ENCODE results near the gene CHPF. TPM values are rescaled to one million over a fixed set of nuclear protein-coding genes. Genes with fewer than 3 reads are reported as not detected.

Gene CHPF
- polyA plus RNA-seq, 4 donors: 8.7 to 96.1 (median 50.4) TPM

GRCh38 chr2:219494952-219495530 is 48.6 kb downstream of the CHPF start:
- Histone ChIP-seq H3K9me3 (ENCODE audit: control insufficient read depth in 2 of 2, insufficient read depth in 1 of 2, low read depth in 1 of 2, low read length in 1 of 2) (no peaks in the 10 kb centered on the region), H3K4me1 (ENCODE audit: control insufficient read depth in 3 of 3, insufficient read depth in 2 of 3, low read depth in 1 of 3, low read length in 2 of 3) (peaks cover 3 to 39% (median 4%) of the 10 kb centered on the region in 3 donors), H3K36me3 (ENCODE audit: control insufficient read depth in 3 of 3, insufficient read depth in 2 of 3, low read depth in 1 of 3, low read length in 3 of 3) (peaks cover 0 to 7% (median 0%) of the 10 kb centered on the region in 3 donors), H3K27ac (ENCODE audit: low read depth in 1 of 3, low read length in 2 of 3) (no peak overlapping the region), H3K4me3 (ENCODE audit: low read depth in 1 of 3, low read length in 3 of 3) (no peak overlapping the region), H3K27me3 (ENCODE audit: control insufficient read depth in 3 of 3, insufficient read depth in 3 of 3, low read length in 3 of 3) (peaks cover 0 to 73% (median 10%) of the 10 kb centered on the region in 3 donors)
- 15 to 29% (median 18%) methylated on average over 10 of the region's 10 CpGs for WGBS, 3 donors
- DNase-seq (no peak), FAIRE-seq (no peak)

- Histone ChIP-seq H3K36me3 (ENCODE audit: control insufficient read depth in 3 of 3, insufficient read depth in 2 of 3, low read depth in 1 of 3, low read length in 3 of 3) (peaks cover 0 to 11% (median 0%) of the 10 kb centered on the region in 3 donors), H3K9me3 (ENCODE audit: control insufficient read depth in 2 of 2, insufficient read depth in 1 of 2, low read depth in 1 of 2, low read length in 1 of 2) (no peaks in the 10 kb centered on the region), H3K27ac (ENCODE audit: low read depth in 1 of 3, low read length in 2 of 3) (no peak overlapping the region), H3K4me3 (ENCODE audit: low read depth in 1 of 3, low read length in 3 of 3) (no peak overlapping the region), H3K4me1 (ENCODE audit: control insufficient read depth in 3 of 3, insufficient read depth in 2 of 3, low read depth in 1 of 3, low read length in 2 of 3) (peaks cover 0 to 27% (median 0%) of the 10 kb centered on the region in 3 donors), H3K27me3 (ENCODE audit: control insufficient read depth in 3 of 3, insufficient read depth in 3 of 3, low read length in 3 of 3) (peaks cover 0 to 77% (median 13%) of the 10 kb centered on the region in 3 donors)
- no peak for DNase-seq
- WGBS, 3 donors: 84 to 92% (median 91%) methylated on average over 5 of the region's 5 CpGs
- FAIRE-seq: no peak
Measured at GRCh38 chr2:219493086-219493485, 50.5 kb downstream of the CHPF start.

DNA sequence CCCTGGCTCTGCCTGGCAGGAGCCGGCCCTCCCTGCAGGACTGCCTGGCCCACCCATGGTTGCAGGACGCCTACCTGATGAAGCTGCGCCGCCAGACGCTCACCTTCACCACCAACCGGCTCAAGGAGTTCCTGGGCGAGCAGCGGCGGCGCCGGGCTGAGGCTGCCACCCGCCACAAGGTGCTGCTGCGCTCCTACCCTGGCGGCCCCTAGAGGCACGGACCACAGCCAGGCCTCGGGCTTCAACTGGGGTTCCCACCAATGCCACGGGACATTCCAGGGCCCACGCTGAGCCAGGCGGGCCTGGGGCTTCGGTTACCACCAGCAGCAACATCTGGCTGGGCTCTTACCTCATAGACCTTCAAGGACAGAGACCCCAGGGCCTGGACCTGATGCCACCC is 51.0 kb downstream of the CHPF start:
- no peak overlapping the region for H3K4me3 ChIP-seq (ENCODE audit: low read depth in 1 of 3, low read length in 3 of 3)
- H3K27me3 ChIP-seq (ENCODE audit: control insufficient read depth in 3 of 3, insufficient read depth in 3 of 3, low read length in 3 of 3): peaks cover 0 to 77% (median 13%) of the 10 kb centered on the region in 3 donors
- no peak for DNase-seq

DNA sequence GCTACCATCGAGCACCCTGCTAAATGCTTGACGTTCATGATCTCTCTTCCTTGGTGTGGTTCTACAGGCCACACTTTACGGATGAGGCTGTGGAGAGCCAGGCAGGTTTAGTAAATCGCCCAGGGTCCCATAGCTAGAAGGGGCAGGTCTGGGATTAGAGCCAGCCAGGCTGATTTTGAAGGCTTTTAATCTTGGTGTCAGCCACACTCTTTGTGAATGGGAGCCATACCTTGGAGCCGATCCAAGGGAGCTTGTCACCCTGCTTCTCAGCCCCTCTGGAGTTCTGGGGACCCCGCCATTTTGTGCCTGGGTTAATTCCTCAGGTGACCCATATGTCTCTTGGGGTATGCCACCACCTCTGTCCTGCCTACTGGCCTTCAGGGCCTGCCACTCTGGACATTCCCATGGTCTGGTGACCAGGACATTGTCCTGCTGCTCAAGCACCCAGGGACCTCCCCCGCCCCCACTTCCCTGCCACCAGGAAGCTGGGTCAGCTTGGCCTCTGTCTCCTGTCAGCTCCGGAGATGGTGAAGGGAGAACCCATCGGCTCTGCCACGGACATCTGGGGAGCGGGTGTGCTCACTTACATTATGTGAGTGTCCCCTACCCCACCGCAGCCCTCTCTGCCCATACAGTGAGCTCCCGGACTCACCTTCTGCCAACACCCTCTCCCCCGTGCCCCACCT is 52.2 kb downstream of the CHPF start:
- H3K27me3 ChIP-seq (ENCODE audit: control insufficient read depth in 3 of 3, insufficient read depth in 3 of 3, low read length in 3 of 3): peaks cover 0 to 77% (median 19%) of the 10 kb centered on the region in 3 donors
- DNase-seq (no peak), FAIRE-seq (no peak)
- peaks cover 0 to 11% (median 0%) of the 10 kb centered on the region in 3 donors for H3K36me3 ChIP-seq (ENCODE audit: control insufficient read depth in 3 of 3, insufficient read depth in 2 of 3, low read depth in 1 of 3, low read length in 3 of 3)
- H3K9me3 ChIP-seq (ENCODE audit: control insufficient read depth in 2 of 2, insufficient read depth in 1 of 2, low read depth in 1 of 2, low read length in 1 of 2): no peaks in the 10 kb centered on the region
- H3K27ac ChIP-seq (ENCODE audit: low read depth in 1 of 3, low read length in 2 of 3): no peak overlapping the region
- H3K4me3 ChIP-seq (ENCODE audit: low read depth in 1 of 3, low read length in 3 of 3): no peak overlapping the region
- peaks cover 0 to 14% (median 0%) of the 10 kb centered on the region in 3 donors for H3K4me1 ChIP-seq (ENCODE audit: control insufficient read depth in 3 of 3, insufficient read depth in 2 of 3, low read depth in 1 of 3, low read length in 2 of 3)
- WGBS, 3 donors: 74 to 79% (median 79%) methylated on average over 14 of the region's 14 CpGs

More for the DNA sequence above, 51.0 kb downstream of the CHPF start:
- no peaks in the 10 kb centered on the region for H3K9me3 ChIP-seq (ENCODE audit: control insufficient read depth in 2 of 2, insufficient read depth in 1 of 2, low read depth in 1 of 2, low read length in 1 of 2)
- no peak for FAIRE-seq
- H3K4me1 ChIP-seq (ENCODE audit: control insufficient read depth in 3 of 3, insufficient read depth in 2 of 3, low read depth in 1 of 3, low read length in 2 of 3): peaks cover 0 to 21% (median 0%) of the 10 kb centered on the region in 3 donors
- 54 to 63% (median 59%) methylated on average over 20 of the region's 20 CpGs for whole genome bisulfite sequencing, 3 donors
- H3K27ac ChIP-seq (ENCODE audit: low read depth in 1 of 3, low read length in 2 of 3): no peak overlapping the region
- peaks cover 0 to 11% (median 0%) of the 10 kb centered on the region in 3 donors for H3K36me3 ChIP-seq (ENCODE audit: control insufficient read depth in 3 of 3, insufficient read depth in 2 of 3, low read depth in 1 of 3, low read length in 3 of 3)

DNA sequence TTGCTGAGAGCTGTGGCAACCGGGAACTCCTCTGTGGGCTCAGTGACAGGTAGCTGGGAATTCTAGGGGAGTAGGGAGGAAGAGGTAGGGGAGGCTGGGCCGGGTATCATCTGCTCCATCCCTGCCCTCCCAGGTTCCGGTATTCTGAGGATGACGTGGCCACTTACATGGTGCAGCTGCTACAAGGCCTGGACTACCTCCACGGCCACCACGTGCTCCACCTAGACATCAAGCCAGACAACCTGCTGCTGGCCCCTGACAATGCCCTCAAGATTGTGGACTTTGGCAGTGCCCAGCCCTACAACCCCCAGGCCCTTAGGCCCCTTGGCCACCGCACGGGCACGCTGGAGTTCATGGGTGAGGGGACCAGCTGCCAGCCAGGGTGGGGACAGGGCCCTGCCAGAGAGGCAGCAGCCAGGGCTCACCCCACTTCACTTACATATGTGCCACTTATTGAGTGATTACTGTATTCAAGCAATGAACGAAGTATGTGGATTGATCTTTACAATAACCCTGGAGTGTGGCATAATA is 52.9 kb downstream of the CHPF start:
- WGBS, 3 donors: 44 to 74% (median 60%) methylated on average over 10 of the region's 10 CpGs
- DNase-seq: no peak
- no peak for FAIRE-seq
- Histone ChIP-seq H3K9me3 (ENCODE audit: control insufficient read depth in 2 of 2, insufficient read depth in 1 of 2, low read depth in 1 of 2, low read length in 1 of 2) (no peaks in the 10 kb centered on the region), H3K36me3 (ENCODE audit: control insufficient read depth in 3 of 3, insufficient read depth in 2 of 3, low read depth in 1 of 3, low read length in 3 of 3) (peaks cover 0 to 11% (median 0%) of the 10 kb centered on the region in 3 donors), H3K27ac (ENCODE audit: low read depth in 1 of 3, low read length in 2 of 3) (no peak overlapping the region), H3K4me3 (ENCODE audit: low read depth in 1 of 3, low read length in 3 of 3) (no peak overlapping the region), H3K27me3 (ENCODE audit: control insufficient read depth in 3 of 3, insufficient read depth in 3 of 3, low read length in 3 of 3) (peaks cover 0 to 77% (median 23%) of the 10 kb centered on the region in 3 donors), H3K4me1 (ENCODE audit: control insufficient read depth in 3 of 3, insufficient read depth in 2 of 3, low read depth in 1 of 3, low read length in 2 of 3) (peaks cover 0 to 16% (median 0%) of the 10 kb centered on the region in 3 donors)

GRCh38 chr2:219490186-219490585 is 53.4 kb downstream of the CHPF start:
- no peak for FAIRE-seq
- no peak overlapping the region for H3K27ac ChIP-seq (ENCODE audit: low read depth in 1 of 3, low read length in 2 of 3)
- 77 to 85% (median 85%) methylated on average over 23 of the region's 23 CpGs for WGBS, 3 donors

DNA sequence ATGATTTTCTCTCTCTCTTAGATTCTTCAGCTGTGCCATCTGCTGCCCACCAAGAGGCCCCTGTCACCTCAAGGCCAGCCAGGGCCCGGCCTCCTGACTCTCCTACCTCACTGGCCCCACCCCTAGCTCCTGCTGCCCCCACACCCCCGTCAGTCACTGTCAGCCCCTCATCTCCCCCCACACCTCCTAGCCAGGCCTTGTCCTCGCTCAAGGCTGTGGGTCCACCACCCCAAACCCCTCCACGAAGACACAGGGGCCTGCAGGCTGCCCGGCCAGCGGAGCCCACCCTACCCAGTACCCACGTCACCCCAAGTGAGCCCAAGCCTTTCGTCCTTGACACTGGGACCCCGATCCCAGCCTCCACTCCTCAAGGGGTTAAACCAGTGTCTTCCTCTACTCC is 54.3 kb downstream of the CHPF start:
- Histone ChIP-seq H3K4me1 (ENCODE audit: control insufficient read depth in 3 of 3, insufficient read depth in 2 of 3, low read depth in 1 of 3, low read length in 2 of 3) (peaks cover 0 to 21% (median 0%) of the 10 kb centered on the region in 3 donors), H3K36me3 (ENCODE audit: control insufficient read depth in 3 of 3, insufficient read depth in 2 of 3, low read depth in 1 of 3, low read length in 3 of 3) (peaks cover 0 to 11% (median 0%) of the 10 kb centered on the region in 3 donors), H3K27ac (ENCODE audit: low read depth in 1 of 3, low read length in 2 of 3) (no peak overlapping the region), H3K27me3 (ENCODE audit: control insufficient read depth in 3 of 3, insufficient read depth in 3 of 3, low read length in 3 of 3) (peaks cover 0 to 76% (median 32%) of the 10 kb centered on the region in 3 donors), H3K4me3 (ENCODE audit: low read depth in 1 of 3, low read length in 3 of 3) (no peak overlapping the region), H3K9me3 (ENCODE audit: control insufficient read depth in 2 of 2, insufficient read depth in 1 of 2, low read depth in 1 of 2, low read length in 1 of 2) (no peaks in the 10 kb centered on the region)
- 66 to 80% (median 79%) methylated on average over 8 to 9 of the region's 9 CpGs for WGBS, 3 donors
- DNase-seq (no peak), FAIRE-seq (no peak)

More at GRCh38 chr2:219490186-219490585, 53.4 kb downstream of the CHPF start:
- no peak for DNase-seq
- Histone ChIP-seq H3K4me3 (ENCODE audit: low read depth in 1 of 3, low read length in 3 of 3) (no peak overlapping the region), H3K36me3 (ENCODE audit: control insufficient read depth in 3 of 3, insufficient read depth in 2 of 3, low read depth in 1 of 3, low read length in 3 of 3) (peaks cover 0 to 11% (median 0%) of the 10 kb centered on the region in 3 donors), H3K9me3 (ENCODE audit: control insufficient read depth in 2 of 2, insufficient read depth in 1 of 2, low read depth in 1 of 2, low read length in 1 of 2) (no peaks in the 10 kb centered on the region), H3K27me3 (ENCODE audit: control insufficient read depth in 3 of 3, insufficient read depth in 3 of 3, low read length in 3 of 3) (peaks cover 0 to 77% (median 26%) of the 10 kb centered on the region in 3 donors), H3K4me1 (ENCODE audit: control insufficient read depth in 3 of 3, insufficient read depth in 2 of 3, low read depth in 1 of 3, low read length in 2 of 3) (peaks cover 0 to 14% (median 0%) of the 10 kb centered on the region in 3 donors)

Data from small intestine (tissue), 7 donors.